HG03045 (cell line): ENCODE results near the gene VCAM1.

ENCODE experiments used
- ATAC-seq: cut with Tn5 transposase; IDR thresholded peaks from one replicate; pipeline ENCODE4 v1.9.1; 2021; ENCODE audit warnings: mild to moderate bottlenecking, moderate library complexity; ENCODE audit not compliant: unreplicated experiment

The VCAM1 gene

GRCh38 chr1:100721526-100722207, 2.1 kb downstream of the VCAM1 start:
- ATAC-seq = no peak

DNA sequence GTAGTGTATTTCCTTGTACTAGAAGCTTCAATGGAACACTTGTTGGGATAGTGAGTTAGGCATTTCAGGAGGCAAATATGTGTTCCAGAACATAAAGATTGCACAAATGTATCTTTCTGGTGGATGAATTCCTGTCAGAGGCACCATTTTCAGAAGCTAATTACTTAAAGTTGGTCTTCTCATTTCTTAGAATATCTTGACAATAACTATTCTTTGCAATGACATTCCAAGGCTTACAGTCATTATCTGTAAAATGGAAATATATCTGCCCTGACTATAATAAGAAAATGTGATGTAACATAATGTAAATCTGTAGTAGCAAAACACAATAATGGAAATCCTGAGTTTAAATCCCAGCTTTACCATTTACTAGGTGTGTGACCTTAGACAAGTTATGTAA, 2.7 kb downstream of the VCAM1 start:
- no peak for ATAC-seq

DNA sequence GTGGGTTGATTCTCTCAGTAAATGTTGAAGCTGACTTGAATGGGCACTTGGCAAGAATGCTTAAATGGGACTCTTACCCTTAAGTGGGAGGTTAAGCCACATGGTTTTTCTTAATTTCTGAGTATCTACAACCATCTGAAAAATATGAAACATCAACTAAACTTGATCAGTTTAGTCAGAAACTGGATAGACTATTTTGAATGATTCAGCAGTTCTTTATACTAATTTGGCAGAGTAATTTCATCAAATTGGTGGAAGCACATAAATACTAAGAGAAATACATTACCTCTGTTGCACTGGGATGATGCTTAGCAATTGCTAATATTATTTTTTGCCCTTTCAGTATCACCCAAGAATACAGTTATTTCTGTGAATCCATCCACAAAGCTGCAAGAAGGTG, 4.7 kb downstream of the VCAM1 start:
- no peak for ATAC-seq

GRCh38 chr1:100730130-100730529, 10.6 kb downstream of the VCAM1 start:
- ATAC-seq = no peak

- no peak for ATAC-seq
Measured at GRCh38 chr1:100731309-100731708, 11.8 kb downstream of the VCAM1 start.

GRCh38 chr1:100731758-100732157, 12.2 kb downstream of the VCAM1 start:
- no peak for ATAC-seq

GRCh38 chr1:100734676-100735075, 15.1 kb downstream of the VCAM1 start:
- ATAC-seq = no peak

DNA sequence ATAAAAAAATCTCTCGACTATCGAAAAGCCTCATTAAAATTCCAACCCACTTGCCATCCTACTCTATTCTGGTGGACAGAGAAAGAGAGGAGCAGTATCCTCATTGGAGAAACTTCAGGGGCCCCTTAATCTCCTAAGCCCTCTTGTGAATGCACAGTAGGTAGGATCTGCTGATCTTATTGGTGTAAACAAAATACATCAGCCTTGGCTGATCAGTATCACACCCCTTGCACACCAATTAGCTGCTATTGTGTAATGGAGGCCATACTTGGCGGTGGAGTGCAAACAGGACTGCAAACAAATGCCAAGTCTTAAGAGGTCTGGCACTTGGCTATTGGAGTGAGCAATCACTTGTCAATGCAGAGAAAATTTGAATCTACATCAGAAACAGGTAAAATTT, 15.7 kb downstream of the VCAM1 start:
- ATAC-seq = no peak

DNA sequence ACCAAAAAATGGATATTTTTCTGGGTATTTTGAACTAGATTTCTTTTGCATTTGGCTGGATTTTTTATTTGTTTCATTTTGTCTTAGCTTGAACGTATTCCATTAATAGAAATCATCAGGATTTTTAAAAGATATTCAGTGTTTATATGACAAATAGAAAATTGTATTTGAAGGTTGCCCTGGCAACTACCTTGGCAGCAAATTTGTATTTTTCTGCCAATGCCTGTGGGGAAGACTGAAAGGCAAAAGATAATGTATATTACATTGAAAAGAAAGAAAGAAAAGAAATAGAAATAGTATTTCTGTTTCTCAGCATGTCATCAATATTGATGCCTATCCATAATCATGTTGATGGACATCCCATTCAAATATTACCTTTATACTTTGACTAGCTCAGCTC, 16.8 kb downstream of the VCAM1 start:
- no peak for ATAC-seq

- no peak for ATAC-seq
Measured at GRCh38 chr1:100736746-100737145, 17.2 kb downstream of the VCAM1 start.

DNA sequence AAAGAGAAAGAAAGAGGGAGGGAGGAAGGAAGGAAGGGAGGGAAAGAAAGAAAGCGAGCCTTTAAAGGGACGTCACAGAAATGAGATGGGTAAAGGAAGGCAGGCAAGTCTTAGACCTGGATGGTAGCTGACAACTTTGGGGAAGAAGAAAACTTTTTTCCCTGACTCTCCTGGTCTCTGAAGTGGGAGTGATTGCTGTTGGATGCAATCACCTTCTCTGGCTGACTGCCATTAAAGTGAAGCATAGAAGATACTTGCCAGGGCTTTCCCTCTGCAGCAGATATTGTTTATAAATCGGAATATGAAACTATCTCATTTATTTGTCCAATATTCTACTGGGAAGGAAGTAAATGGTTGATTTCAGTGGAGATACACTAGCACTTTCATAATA, 27.0 kb downstream of the VCAM1 start:
- no peak for ATAC-seq

GRCh38 chr1:100747771-100748170, 28.2 kb downstream of the VCAM1 start:
- no peak for ATAC-seq

- ATAC-seq = no peak
Measured at GRCh38 chr1:100750005-100750885, 30.7 kb downstream of the VCAM1 start.

- ATAC-seq = no peak
Measured at GRCh38 chr1:100752791-100753190, 33.2 kb downstream of the VCAM1 start.

DNA sequence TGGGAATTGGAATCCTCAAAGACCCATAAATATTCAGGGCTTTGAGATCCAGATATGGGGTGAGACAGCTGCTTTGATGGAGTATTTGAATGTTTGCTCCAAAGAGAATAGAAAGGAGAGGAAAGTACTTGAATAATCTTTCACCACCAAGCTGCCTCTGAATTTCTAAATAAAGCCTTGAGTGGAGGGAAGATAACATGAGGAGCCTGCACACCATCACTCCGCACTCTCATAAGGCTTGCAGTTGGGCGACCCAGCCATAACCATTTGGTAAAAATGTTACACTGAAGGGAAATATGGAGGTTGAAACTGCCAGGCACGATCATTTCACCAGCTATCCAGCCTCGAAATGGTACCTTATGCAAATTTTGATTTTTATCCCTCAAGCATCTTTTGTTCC, 38.4 kb downstream of the VCAM1 start:
- ATAC-seq = no peak

DNA sequence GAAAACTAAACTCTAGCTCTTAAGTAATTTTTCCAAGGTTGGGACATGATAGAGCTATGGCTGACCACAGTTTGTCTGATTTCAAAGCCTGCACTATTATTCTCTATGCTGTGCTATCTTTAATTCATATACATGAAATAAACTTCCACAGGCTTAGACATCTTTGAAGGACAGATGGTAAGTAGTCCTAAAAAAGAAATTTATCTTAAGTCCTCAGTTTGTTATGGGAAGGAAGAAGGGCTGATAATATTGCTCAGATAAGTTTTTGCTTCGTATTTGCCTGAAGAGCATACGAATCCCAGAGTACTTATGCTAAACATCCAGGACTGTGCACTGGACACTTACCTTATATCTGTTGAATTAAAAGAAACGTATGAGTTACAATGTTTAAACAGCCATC, 39.6 kb downstream of the VCAM1 start:
- ATAC-seq = no peak

- no peak for ATAC-seq
Measured at GRCh38 chr1:100760511-100760910, 41.0 kb downstream of the VCAM1 start.

DNA sequence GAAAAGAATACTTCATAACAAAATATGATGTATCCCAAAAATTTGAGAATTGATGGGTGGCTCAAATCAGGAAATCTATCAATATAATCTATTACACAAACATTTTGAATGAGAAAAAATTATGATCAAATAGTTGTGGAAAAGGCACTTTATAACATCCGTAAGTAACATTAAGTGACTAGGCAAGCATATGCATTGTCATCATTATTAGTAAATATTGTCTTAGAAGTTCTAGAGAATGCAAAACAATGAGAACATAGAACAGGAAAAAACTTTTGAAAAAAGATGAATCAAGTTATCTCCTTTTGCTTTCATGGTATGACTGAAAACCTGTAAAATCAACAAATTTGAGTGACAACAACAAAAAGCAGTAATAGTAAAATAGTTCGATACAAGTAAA, 42.9 kb downstream of the VCAM1 start:
- ATAC-seq = no peak

GRCh38 chr1:100767176-100767890, 47.8 kb downstream of the VCAM1 start:
- no peak for ATAC-seq

GRCh38 chr1:100769323-100769722, 49.8 kb downstream of the VCAM1 start:
- no peak for ATAC-seq

DNA sequence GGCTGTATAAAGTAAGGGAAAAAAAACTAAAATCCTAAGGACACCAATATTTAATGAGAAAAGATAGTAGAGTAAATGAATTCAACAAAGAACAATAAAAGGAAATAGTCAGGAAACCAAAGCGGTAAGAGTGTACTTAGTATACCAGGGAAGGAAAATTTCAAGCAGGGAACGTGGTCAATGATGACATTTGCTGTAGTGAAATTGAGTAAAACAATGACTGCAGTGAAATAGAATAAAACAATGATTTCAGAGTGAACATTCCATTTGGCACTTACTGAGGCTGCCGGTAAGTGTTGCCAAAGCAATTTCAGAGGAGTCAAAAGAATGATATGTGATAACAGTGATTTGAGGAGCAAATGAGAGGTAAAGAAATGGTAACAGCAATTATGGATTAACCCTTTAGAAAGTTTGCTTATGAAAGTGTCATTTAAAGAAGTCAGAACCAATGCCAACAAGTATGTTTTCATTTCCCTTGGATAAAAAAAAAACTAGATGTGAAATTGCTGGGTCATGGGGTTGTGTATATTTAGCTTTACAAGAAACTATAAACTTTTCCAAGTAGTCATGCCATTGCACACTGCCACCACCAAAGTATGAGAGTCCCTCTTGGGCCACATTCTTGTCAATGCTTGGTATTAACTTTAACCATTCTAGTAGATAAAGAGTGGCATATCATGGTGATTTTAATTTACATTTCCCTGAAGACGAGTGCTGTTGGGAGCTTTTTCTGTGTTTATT, 50.5 kb downstream of the VCAM1 start:
- ATAC-seq = no peak
